Central memory CD4-positive, alpha-beta T cell (primary cell): ENCODE results near the gene RRP7A.
A peak's percentile ranks its signal among the peaks of the same experiment; 100 is the strongest.
"Not testable (repeated sequence)": the region's sequence is repeated elsewhere in the genome, so short reads cannot be mapped to it uniquely, and the experiment has no call there.

Source experiments
- DNase-seq: peaks from one replicate; pipeline ENCODE4 v3.0.0; 2022
- total RNA-seq, 3 experiments: gene quantifications; one replicate each; lab custom pipeline; 2026; lab: John Stamatoyannopoulos, UW

Gene RRP7A
- total RNA-seq = 83.5 to 329 (median 121) reads per million in 3 experiments

- peak; percentile 78 for DNase-seq
Measured at GRCh38 chr22:42519525-42520401, at the start of gene RRP7A. Gene RRP7A (minus strand): TSS chr22:42519796. CDS start chr22:42519786, 10 bp downstream.

GRCh38 chr22:42567950-42568349 lies 48.4 kb upstream of the RRP7A start:
- not testable (repeated sequence) for DNase-seq

GRCh38 chr22:42565956-42566355 lies 46.4 kb upstream of the RRP7A start:
- DNase-seq = no peak

- no peak for DNase-seq
Measured at GRCh38 chr22:42564699-42565098, 45.1 kb upstream of the RRP7A start.

GRCh38 chr22:42563943-42564342 lies 44.3 kb upstream of the RRP7A start:
- DNase-seq = not testable (repeated sequence)

GRCh38 chr22:42562684-42563083 lies 43.1 kb upstream of the RRP7A start:
- DNase-seq = no peak

GRCh38 chr22:42562279-42562678 lies 42.7 kb upstream of the RRP7A start:
- no peak for DNase-seq

GRCh38 chr22:42561856-42562255 lies 42.3 kb upstream of the RRP7A start:
- no peak for DNase-seq

GRCh38 chr22:42560781-42561180 lies 41.2 kb upstream of the RRP7A start:
- DNase-seq = no peak

GRCh38 chr22:42560381-42560780 lies 40.8 kb upstream of the RRP7A start:
- no peak for DNase-seq

- DNase-seq = peak; percentile 69
Measured at GRCh38 chr22:42553475-42554361, 34.1 kb upstream of the RRP7A start, which contains the start of gene SERHL2. Gene SERHL2 (plus strand): TSS chr22:42553956. CDS start chr22:42554021, 65 bp downstream.

GRCh38 chr22:42552294-42552647 lies 32.7 kb upstream of the RRP7A start:
- not testable (repeated sequence) for DNase-seq

- DNase-seq = no peak
Measured at GRCh38 chr22:42549331-42550060, 29.9 kb upstream of the RRP7A start.

GRCh38 chr22:42548597-42549330 lies 29.2 kb upstream of the RRP7A start:
- no peak for DNase-seq

GRCh38 chr22:42548126-42548525 lies 28.5 kb upstream of the RRP7A start:
- not testable (repeated sequence) for DNase-seq

- no peak for DNase-seq
Measured at GRCh38 chr22:42547562-42547961, 28.0 kb upstream of the RRP7A start.

GRCh38 chr22:42544686-42545085 lies 25.1 kb upstream of the RRP7A start:
- no peak for DNase-seq

GRCh38 chr22:42539236-42539771 lies 19.7 kb upstream of the RRP7A start:
- DNase-seq = not testable (repeated sequence)

GRCh38 chr22:42537199-42537831 lies 17.7 kb upstream of the RRP7A start:
- DNase-seq = not testable (repeated sequence)

GRCh38 chr22:42536634-42537033 lies 17.0 kb upstream of the RRP7A start:
- DNase-seq = not testable (repeated sequence)

- no peak for DNase-seq
Measured at GRCh38 chr22:42536166-42536565, 16.6 kb upstream of the RRP7A start.
